ENCODE data around the gene AGT.

The AGT gene

GRCh38 chr1:230710543-230710904 is 3.4 kb downstream of the AGT start:
- Histone ChIP-seq H3K4me3 (ENCODE audit: low read depth, low read length) (no peak overlapping the region), H3K36me3 (no peaks in the 10 kb centered on the region), H3K4me1 (no peaks in the 10 kb centered on the region), H3K27me3 (no peaks in the 10 kb centered on the region), H3K9me3 (no peaks in the 10 kb centered on the region)
- DNase-seq, result no peak
- TF ChIP-seq, protein P1, sequence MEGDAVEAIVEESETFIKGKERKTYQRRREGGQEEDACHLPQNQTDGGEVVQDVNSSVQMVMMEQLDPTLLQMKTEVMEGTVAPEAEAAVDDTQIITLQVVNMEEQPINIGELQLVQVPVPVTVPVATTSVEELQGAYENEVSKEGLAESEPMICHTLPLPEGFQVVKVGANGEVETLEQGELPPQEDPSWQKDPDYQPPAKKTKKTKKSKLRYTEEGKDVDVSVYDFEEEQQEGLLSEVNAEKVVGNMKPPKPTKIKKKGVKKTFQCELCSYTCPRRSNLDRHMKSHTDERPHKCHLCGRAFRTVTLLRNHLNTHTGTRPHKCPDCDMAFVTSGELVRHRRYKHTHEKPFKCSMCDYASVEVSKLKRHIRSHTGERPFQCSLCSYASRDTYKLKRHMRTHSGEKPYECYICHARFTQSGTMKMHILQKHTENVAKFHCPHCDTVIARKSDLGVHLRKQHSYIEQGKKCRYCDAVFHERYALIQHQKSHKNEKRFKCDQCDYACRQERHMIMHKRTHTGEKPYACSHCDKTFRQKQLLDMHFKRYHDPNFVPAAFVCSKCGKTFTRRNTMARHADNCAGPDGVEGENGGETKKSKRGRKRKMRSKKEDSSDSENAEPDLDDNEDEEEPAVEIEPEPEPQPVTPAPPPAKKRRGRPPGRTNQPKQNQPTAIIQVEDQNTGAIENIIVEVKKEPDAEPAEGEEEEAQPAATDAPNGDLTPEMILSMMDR (IDR thresholded peaks at IDR 0.05; ENCODE audit: low read depth, low read length), result no peak

GRCh38 chr1:230709619-230710542 is 4.0 kb downstream of the AGT start:
- Histone ChIP-seq H3K4me3 (ENCODE audit: low read depth, low read length) (no peak overlapping the region), H3K9me3 (no peaks in the 10 kb centered on the region), H3K36me3 (no peaks in the 10 kb centered on the region), H3K4me1 (no peaks in the 10 kb centered on the region), H3K27me3 (no peaks in the 10 kb centered on the region)
- TF ChIP-seq, protein P1 (IDR thresholded peaks at IDR 0.05; ENCODE audit: low read depth, low read length), result no peak
- DNase-seq, result no peak

GRCh38 chr1:230708631-230709580 is 5.0 kb downstream of the AGT start:
- DNase-seq, result no peak
- no peak overlapping the region for H3K4me3 ChIP-seq (ENCODE audit: low read depth, low read length)

DNA sequence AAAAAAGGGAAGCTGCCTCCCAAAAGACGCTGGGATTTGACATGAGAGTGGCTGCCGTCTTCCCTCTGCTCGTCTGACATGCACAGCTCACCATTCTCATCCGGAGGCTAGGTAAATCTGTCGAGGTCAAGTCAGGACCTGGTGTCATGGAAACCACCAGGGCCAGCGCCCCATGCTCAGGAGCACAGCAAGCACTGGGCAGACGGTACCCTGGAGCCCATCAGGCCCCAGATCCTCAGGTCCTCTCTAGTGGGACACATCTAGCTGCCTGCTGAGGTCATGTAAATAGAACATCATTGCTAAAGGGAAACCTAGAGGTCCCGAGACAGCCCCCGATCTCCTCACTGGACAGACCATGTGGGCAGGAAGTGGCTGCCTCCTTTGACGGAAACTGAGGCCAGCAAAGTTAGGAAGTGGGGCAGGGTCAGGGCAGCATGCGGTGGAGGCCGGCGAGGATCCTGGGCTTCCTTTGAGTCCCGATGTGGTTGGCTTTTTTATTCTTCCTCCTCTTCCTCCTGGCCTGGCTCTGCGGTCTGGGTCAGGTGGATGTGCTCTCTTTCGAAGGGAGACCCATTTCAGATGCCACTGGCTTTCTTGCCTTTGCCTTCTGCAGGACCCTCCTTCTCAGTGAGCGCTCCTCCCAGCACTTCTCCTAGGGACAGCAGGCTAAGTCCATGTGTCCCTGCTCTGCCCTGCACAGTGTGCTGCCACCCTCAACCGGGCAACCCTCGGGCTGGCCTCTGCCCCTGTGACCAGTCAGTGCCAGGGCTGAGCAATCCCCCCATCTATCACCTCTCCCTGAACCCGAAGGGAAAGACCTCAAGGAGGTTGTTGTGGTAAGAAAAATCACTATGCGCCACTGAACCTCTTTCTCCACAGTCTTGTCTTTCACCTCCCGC is 5.9 kb downstream of the AGT start:
- TF ChIP-seq, protein P1 (IDR thresholded peaks at IDR 0.05; ENCODE audit: low read depth, low read length), result no peak
- no peaks in the 10 kb centered on the region for H3K9me3 ChIP-seq
- H3K27me3 ChIP-seq, result no peaks in the 10 kb centered on the region
- H3K36me3 ChIP-seq, result no peaks in the 10 kb centered on the region
- no peak overlapping the region for H3K4me3 ChIP-seq (ENCODE audit: low read depth, low read length)
- H3K4me1 ChIP-seq, result no peaks in the 10 kb centered on the region
- DNase-seq, result no peak

More at GRCh38 chr1:230708631-230709580, 5.0 kb downstream of the AGT start:
- no peaks in the 10 kb centered on the region for H3K4me1 ChIP-seq
- H3K36me3 ChIP-seq, result no peaks in the 10 kb centered on the region
- H3K27me3 ChIP-seq, result no peaks in the 10 kb centered on the region
- TF ChIP-seq, protein P1 (IDR thresholded peaks at IDR 0.05; ENCODE audit: low read depth, low read length), result no peak
- no peaks in the 10 kb centered on the region for H3K9me3 ChIP-seq

DNA sequence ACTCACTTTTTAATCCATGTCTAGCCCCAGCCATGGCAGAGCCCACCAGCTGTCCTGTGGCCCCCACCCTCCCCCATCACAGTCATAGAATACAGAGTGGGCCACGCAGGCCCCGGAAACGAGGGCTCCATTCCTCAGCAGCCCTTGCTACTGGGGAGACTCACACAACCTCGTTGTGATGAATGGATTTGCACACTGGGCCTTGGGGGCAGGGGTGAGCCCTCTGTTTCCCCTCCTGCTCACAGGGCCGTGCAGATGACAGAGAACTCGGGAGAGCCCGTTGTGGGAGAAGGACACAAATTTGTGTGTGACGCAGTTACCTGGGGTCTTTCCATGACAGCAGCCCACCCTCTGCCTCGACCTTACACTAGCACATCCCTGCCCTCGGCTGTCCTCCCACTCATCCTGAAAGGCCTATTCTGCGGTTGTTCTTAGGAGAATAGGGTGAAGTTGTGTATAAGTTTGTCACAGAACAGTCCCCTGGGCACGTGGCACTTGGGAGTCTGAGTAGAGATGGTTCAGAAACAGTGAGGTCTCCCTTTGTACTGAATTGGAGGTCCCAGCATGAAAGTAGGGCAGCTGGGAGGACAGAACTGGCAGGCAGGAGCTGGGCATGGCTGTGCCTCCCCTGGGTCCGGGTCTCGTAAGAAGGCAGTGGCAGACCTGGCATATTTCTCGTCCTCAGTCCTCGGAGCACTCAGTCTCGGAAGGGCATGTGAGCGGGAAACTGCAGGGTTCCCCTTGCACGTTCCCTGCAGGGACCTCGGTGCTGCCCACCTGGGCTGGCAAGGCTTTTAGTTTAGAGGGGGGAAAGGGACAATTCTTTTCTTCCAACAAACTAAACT is 6.8 kb downstream of the AGT start:
- no peak for DNase-seq
- no peaks in the 10 kb centered on the region for H3K9me3 ChIP-seq
- H3K27me3 ChIP-seq, result no peaks in the 10 kb centered on the region
- no peak overlapping the region for H3K4me3 ChIP-seq (ENCODE audit: low read depth, low read length)
- H3K36me3 ChIP-seq, result no peaks in the 10 kb centered on the region
- TF ChIP-seq, protein P1 (IDR thresholded peaks at IDR 0.05; ENCODE audit: low read depth, low read length), result no peak
- no peaks in the 10 kb centered on the region for H3K4me1 ChIP-seq
